ENCODE data around the gene FGF1.
A peak's percentile ranks its signal among the peaks of the same experiment; 100 is the strongest.

DNA sequence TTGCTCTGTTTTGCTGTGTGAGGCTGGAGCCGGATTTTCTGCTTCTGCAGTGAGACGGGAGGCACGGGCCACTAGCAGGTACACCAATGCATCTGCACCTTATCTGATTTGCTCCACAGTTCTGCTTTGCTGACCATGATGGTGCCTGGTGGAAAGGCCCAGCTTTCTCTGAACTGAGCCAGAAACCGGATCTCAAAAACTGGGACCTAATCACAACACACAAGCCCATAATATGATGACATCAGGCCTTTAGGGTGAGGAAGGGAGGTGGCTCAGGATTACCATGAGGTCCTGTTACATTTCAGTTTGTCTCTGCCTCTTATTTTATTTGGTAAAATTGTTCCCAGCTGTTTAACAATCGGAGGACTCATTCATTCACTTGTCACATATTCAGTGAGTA, 49.8 kb downstream of the FGF1 start:
- TF ChIP-seq, protein P1, sequence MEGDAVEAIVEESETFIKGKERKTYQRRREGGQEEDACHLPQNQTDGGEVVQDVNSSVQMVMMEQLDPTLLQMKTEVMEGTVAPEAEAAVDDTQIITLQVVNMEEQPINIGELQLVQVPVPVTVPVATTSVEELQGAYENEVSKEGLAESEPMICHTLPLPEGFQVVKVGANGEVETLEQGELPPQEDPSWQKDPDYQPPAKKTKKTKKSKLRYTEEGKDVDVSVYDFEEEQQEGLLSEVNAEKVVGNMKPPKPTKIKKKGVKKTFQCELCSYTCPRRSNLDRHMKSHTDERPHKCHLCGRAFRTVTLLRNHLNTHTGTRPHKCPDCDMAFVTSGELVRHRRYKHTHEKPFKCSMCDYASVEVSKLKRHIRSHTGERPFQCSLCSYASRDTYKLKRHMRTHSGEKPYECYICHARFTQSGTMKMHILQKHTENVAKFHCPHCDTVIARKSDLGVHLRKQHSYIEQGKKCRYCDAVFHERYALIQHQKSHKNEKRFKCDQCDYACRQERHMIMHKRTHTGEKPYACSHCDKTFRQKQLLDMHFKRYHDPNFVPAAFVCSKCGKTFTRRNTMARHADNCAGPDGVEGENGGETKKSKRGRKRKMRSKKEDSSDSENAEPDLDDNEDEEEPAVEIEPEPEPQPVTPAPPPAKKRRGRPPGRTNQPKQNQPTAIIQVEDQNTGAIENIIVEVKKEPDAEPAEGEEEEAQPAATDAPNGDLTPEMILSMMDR (IDR thresholded peaks at IDR 0.05), result no peak
- TF ChIP-seq EP300 (IDR thresholded peaks at IDR 0.05; ENCODE audit: borderline replicate concordance in 1 of 2, low read depth in 1 of 2, low read length in 1 of 2) (peak in 1 of 2 experiments; percentile 61; a peak in 1 of 4 replicates), FOXJ3 (CRISPR knock-in tag; IDR thresholded peaks at IDR 0.05) (peak; percentile 74; the same call in 1 of the 2 replicates), EZH2phosphoT487 (IDR thresholded peaks at IDR 0.05; ENCODE audit: borderline replicate concordance, low read depth) (no peak), FOSL2 (IDR thresholded peaks at IDR 0.05; ENCODE audit: borderline replicate concordance, low read depth) (no peak)
- TF ChIP-seq, protein P2, sequence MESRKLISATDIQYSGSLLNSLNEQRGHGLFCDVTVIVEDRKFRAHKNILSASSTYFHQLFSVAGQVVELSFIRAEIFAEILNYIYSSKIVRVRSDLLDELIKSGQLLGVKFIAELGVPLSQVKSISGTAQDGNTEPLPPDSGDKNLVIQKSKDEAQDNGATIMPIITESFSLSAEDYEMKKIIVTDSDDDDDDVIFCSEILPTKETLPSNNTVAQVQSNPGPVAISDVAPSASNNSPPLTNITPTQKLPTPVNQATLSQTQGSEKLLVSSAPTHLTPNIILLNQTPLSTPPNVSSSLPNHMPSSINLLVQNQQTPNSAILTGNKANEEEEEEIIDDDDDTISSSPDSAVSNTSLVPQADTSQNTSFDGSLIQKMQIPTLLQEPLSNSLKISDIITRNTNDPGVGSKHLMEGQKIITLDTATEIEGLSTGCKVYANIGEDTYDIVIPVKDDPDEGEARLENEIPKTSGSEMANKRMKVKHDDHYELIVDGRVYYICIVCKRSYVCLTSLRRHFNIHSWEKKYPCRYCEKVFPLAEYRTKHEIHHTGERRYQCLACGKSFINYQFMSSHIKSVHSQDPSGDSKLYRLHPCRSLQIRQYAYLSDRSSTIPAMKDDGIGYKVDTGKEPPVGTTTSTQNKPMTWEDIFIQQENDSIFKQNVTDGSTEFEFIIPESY (IDR thresholded peaks at IDR 0.05; ENCODE audit: borderline replicate concordance, low read depth), result no peak
